Kidney (tissue), 14 donors: ENCODE data around the gene HIPK1. TPM values are rescaled to one million over a fixed set of nuclear protein-coding genes. Genes with fewer than 3 reads are reported as not detected.

ENCODE experiments used
- DNase-seq, 5 donors: peaks; one replicate each; pipeline ENCODE4 v3.0.0-alpha.2; 2013 to 2020
- FAIRE-seq: peaks from 2 replicates; lab custom pipeline; 2012; peaks lifted over from hg19 to GRCh38; lab: Jason Lieb, UNC
- H3K27ac ChIP-seq, 2 donors: one replicate each; pipeline ENCODE4 v1.7.0; 2013; ENCODE audit warnings: low read depth in 2 of 2, low read length in 2 of 2, inconsistent platforms in 1 of 2
- H3K27me3 ChIP-seq: one replicate; pipeline ENCODE4 v1.7.1; 2013; ENCODE audit warnings: low read length, inconsistent platforms; ENCODE audit not compliant: control insufficient read depth, insufficient read depth
- H3K36me3 ChIP-seq, 3 donors: one replicate each; pipeline versions ENCODE4 v1.7.0 to v1.7.1; 2013; ENCODE audit warnings: low read length in 3 of 3, control low read depth in 1 of 3, inconsistent platforms in 1 of 3; ENCODE audit not compliant: insufficient read depth in 3 of 3, control insufficient read depth in 2 of 3
- H3K4me1 ChIP-seq, 3 donors: one replicate each; pipeline versions ENCODE4 v1.7.0 to v1.7.1; 2013; ENCODE audit warnings: low read length in 3 of 3, inconsistent platforms in 1 of 3, low read depth in 1 of 3; ENCODE audit not compliant: control insufficient read depth in 2 of 3, insufficient read depth in 2 of 3
- H3K4me3 ChIP-seq, 3 donors: one replicate each; pipeline versions ENCODE4 v1.7.0 to v1.8.1; 2013; ENCODE audit warnings: low read length in 3 of 3, control low read depth in 1 of 3, inconsistent platforms in 1 of 3
- H3K9ac ChIP-seq, 3 donors: one replicate each; pipeline versions ENCODE4 v1.7.0 to v1.7.1; 2013; ENCODE audit warnings: low read length in 3 of 3, control low read depth in 1 of 3, inconsistent platforms in 1 of 3
- H3K9me3 ChIP-seq, 3 donors: one replicate each; pipeline versions ENCODE4 v1.7.0 to v1.7.1; 2013; ENCODE audit warnings: low read length in 3 of 3, control low read depth in 1 of 3, inconsistent platforms in 1 of 3; ENCODE audit not compliant: control insufficient read depth in 2 of 3, insufficient read depth in 1 of 3
- CTCF ChIP-seq: IDR thresholded peaks from 3 replicates; pipeline ENCODE4 v1.5.1; 2012; ENCODE audit warnings: mild to moderate bottlenecking, moderate library complexity, borderline replicate concordance; ENCODE audit not compliant: insufficient read depth; ENCODE audit errors: extremely low read depth
- intact Hi-C: fragments of 100-400 bp; cut with DNase I; formaldehyde crosslinking; loops from one replicate; pipeline ENCODE4 v1.11.1; 2022
- polyA plus RNA-seq: library from polyadenylated mRNA; stranded (reverse); fragments of 350-450 nt; fragmentation: Illumina TruSeq; extraction: RNeasy Lipid Tissue Mini Kit (QIAGEN cat#74804); gene quantifications from one replicate; pipeline ENCODE4 v1.2.3, GENCODE V29; 2014; ENCODE audit warnings: low read depth, low replicate concordance; ENCODE audit not compliant: insufficient read depth
- total RNA-seq: library from RNA; stranded (reverse); fragmentation: NEBNext Ultra II Directional; extraction: Animal tissue kit (Norgen Biotek cat#: 25700); gene quantifications from one replicate; pipeline ENCODE4 v1.2.1, GENCODE V29; 2021
- donor health status: control.
- donor health status: control.
- donor health status: control.
- donor health status: control.
- donor health status: control.
- donor health status: DM: yes; HTN: yes; CAD: no.
- donor health status: Normal renal cell carcinoma (clear cell type).

The HIPK1 gene
- total and polyA plus RNA-seq, 2 donors from 2014 or later, result 8.4 to 65.0 TPM

GRCh38 chr1:113982949-113983348, 53.8 kb downstream of the HIPK1 start:
- Histone ChIP-seq H3K36me3 (no peaks in the 10 kb centered on the region), H3K4me3 (peak overlapping the region; percentile 17 to 48 (median 42)), H3K9ac (no peak overlapping the region), H3K27me3 (no peaks in the 10 kb centered on the region), H3K27ac (no peak overlapping the region), H3K4me1 (peaks cover 4 to 22% (median 4%) of the 10 kb centered on the region in 3 donors), H3K9me3 (no peaks in the 10 kb centered on the region)
- no peak for TF ChIP-seq CTCF
- intact Hi-C loops, result no loop called here
- DNase-seq, result no peak
- no peak for FAIRE-seq

DNA sequence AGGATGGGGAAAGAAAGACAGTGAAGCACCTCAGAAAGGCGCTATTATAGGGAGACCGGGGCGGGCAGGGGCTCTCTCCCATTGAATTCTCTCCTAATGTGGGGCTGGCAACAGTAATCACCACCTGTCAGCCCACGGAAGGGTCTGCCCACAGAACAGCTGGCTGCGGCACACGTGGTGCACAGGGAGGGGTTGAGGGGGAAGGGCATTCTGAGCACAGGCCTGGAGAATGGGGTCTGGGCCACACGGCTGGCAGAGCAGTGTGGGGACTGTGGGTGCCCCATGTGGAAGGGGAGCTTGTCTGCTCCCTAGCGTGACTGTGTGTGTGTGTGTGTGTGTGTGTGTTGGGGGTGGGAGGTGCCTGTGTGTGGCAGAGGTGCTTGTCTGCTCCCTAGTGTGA, 54.3 kb downstream of the HIPK1 start:
- no peak for TF ChIP-seq CTCF
- intact Hi-C loops, result no loop called here
- Histone ChIP-seq H3K9me3 (no peaks in the 10 kb centered on the region), H3K27ac (no peak overlapping the region), H3K4me3 (peak overlapping the region in 1 of 3 donors; percentile 24), H3K27me3 (no peaks in the 10 kb centered on the region), H3K9ac (no peak overlapping the region), H3K4me1 (peaks cover 4 to 22% (median 4%) of the 10 kb centered on the region in 3 donors), H3K36me3 (no peaks in the 10 kb centered on the region)
- FAIRE-seq (no peak), DNase-seq (peak in 1 of 5 donors; percentile 54)

- intact Hi-C loops, result no loop called here
- TF ChIP-seq CTCF, result no peak
- Histone ChIP-seq H3K36me3 (no peaks in the 10 kb centered on the region), H3K9me3 (no peaks in the 10 kb centered on the region), H3K4me1 (peaks cover 3 to 22% (median 4%) of the 10 kb centered on the region in 3 donors), H3K9ac (no peak overlapping the region), H3K27me3 (no peaks in the 10 kb centered on the region), H3K4me3 (peak overlapping the region in 1 of 3 donors; percentile 24), H3K27ac (no peak overlapping the region)
- FAIRE-seq, result no peak
- no peak for DNase-seq
Measured at GRCh38 chr1:113983826-113984225, 54.7 kb downstream of the HIPK1 start.

- FAIRE-seq (no peak), DNase-seq (peak in 3 of 5 donors; percentile 51 to 78 (median 52))
- no peaks in the 10 kb centered on the region for H3K27me3 ChIP-seq
- H3K36me3 ChIP-seq, result no peaks in the 10 kb centered on the region
- intact Hi-C loops, result no loop called here
- peak overlapping the region in 1 of 2 donors; percentile 21 for H3K27ac ChIP-seq
- H3K9me3 ChIP-seq, result no peaks in the 10 kb centered on the region
- H3K4me3 ChIP-seq, result no peak overlapping the region
- no peak overlapping the region for H3K9ac ChIP-seq
- no peak for TF ChIP-seq CTCF
- H3K4me1 ChIP-seq, result peaks cover 0 to 17% (median 4%) of the 10 kb centered on the region in 3 donors
Measured at GRCh38 chr1:113984710-113985109, 55.6 kb downstream of the HIPK1 start.
